Liver (tissue), 9 donors: ENCODE measurements around the gene CDH23. TPM values are rescaled to one million over a fixed set of nuclear protein-coding genes. Genes with fewer than 3 reads are reported as not detected.

Source experiments
- DNase-seq: peaks from one replicate; pipeline ENCODE4 v3.0.0-alpha.2; 2017; ENCODE audit warnings: low spot score
- H3K27ac ChIP-seq, 2 donors: one replicate each; pipeline ENCODE4 v1.7.0; 2013; ENCODE audit warnings: inconsistent platforms in 2 of 2, low read length in 2 of 2, control low read depth in 1 of 2, low read depth in 1 of 2, mild to moderate bottlenecking in 1 of 2
- H3K27me3 ChIP-seq, 4 donors: one replicate each; pipeline versions ENCODE4 v1.6.1 to v1.7.0; 2013; ENCODE audit warnings: low read length in 3 of 4, inconsistent platforms in 1 of 4, mild to moderate bottlenecking in 1 of 4, moderate library complexity in 1 of 4; ENCODE audit not compliant: control insufficient read depth in 4 of 4, insufficient read depth in 4 of 4
- H3K36me3 ChIP-seq, 4 donors: one replicate each; pipeline versions ENCODE4 v1.6.1 to v1.7.0; 2013; ENCODE audit warnings: low read length in 3 of 4, mild to moderate bottlenecking in 3 of 4, low read depth in 1 of 4, moderate library complexity in 1 of 4; ENCODE audit not compliant: control insufficient read depth in 4 of 4, insufficient read depth in 3 of 4
- H3K4me1 ChIP-seq, 4 donors: one replicate each; pipeline versions ENCODE4 v1.6.1 to v1.7.0; 2013; ENCODE audit warnings: low read length in 3 of 4, mild to moderate bottlenecking in 3 of 4, moderate library complexity in 1 of 4; ENCODE audit not compliant: control insufficient read depth in 4 of 4, insufficient read depth in 4 of 4
- H3K4me3 ChIP-seq, 3 donors: one replicate each; pipeline versions ENCODE4 v1.6.1 to v1.7.0; 2013; ENCODE audit warnings: low read length in 3 of 3, control low read depth in 1 of 3, low read depth in 1 of 3, mild to moderate bottlenecking in 1 of 3
- H3K9ac ChIP-seq, 2 donors: one replicate each; pipeline ENCODE4 v1.7.0; 2013; ENCODE audit warnings: low read length in 2 of 2, mild to moderate bottlenecking in 2 of 2, moderate library complexity in 2 of 2, control low read depth in 1 of 2, low read depth in 1 of 2
- H3K9me3 ChIP-seq, 4 donors: one replicate each; pipeline versions ENCODE4 v1.6.1 to v1.7.0; 2013; ENCODE audit warnings: low read length in 3 of 4; ENCODE audit not compliant: control insufficient read depth in 4 of 4
- CTCF ChIP-seq: fragments of 150-350 bp; IDR thresholded peaks from 2 replicates; pipeline ENCODE4 v1.5.1; 2017; ENCODE audit warnings: improper control_type of control experiment, low read depth, low read length; ENCODE audit not compliant: missing input control
- EGR1 ChIP-seq, 2 donors: IDR thresholded peaks; 2 replicates each; pipeline ENCODE4 v1.6.1; 2016 to 2018; ENCODE audit warnings: antibody characterized with exemption in 2 of 2, low read depth in 2 of 2
- FOXA1 ChIP-seq: IDR thresholded peaks from 2 replicates; pipeline ENCODE4 v1.6.1; 2016; ENCODE audit warnings: antibody characterized with exemption
- FOXA2 ChIP-seq: IDR thresholded peaks from 2 replicates; pipeline ENCODE4 v1.6.1; 2016; ENCODE audit warnings: antibody characterized with exemption
- GABPA ChIP-seq, 2 donors: IDR thresholded peaks in 1 of 2; conservative IDR thresholded peaks in 1 of 2; 2 replicates each; pipeline ENCODE4 v1.6.1; 2016; ENCODE audit warnings: antibody characterized with exemption in 2 of 2, mild to moderate bottlenecking in 1 of 2, moderate library complexity in 1 of 2
- HNF4A ChIP-seq, 2 donors: conservative IDR thresholded peaks; 2 replicates each; pipeline ENCODE4 v1.6.1; 2016; ENCODE audit warnings: antibody characterized with exemption in 2 of 2, mild to moderate bottlenecking in 2 of 2
- HNF4G ChIP-seq: IDR thresholded peaks from 2 replicates; pipeline ENCODE4 v1.6.1; 2016; ENCODE audit warnings: antibody characterized with exemption
- JUND ChIP-seq, 2 donors: IDR thresholded peaks; 2 replicates each; pipeline ENCODE4 v1.6.1; 2016; ENCODE audit warnings: antibody characterized with exemption in 2 of 2
- MAX ChIP-seq: IDR thresholded peaks from 2 replicates; pipeline ENCODE4 v1.6.1; 2016; ENCODE audit warnings: antibody characterized with exemption
- NR2F2 ChIP-seq: IDR thresholded peaks from 2 replicates; pipeline ENCODE4 v1.6.1; 2016; ENCODE audit warnings: antibody characterized with exemption
- RAD21 ChIP-seq, 2 donors: IDR thresholded peaks; 2 replicates each; pipeline ENCODE4 v1.6.1; 2016; ENCODE audit warnings: antibody characterized with exemption in 2 of 2, mild to moderate bottlenecking in 2 of 2
- RXRA ChIP-seq, 2 donors: IDR thresholded peaks; 2 replicates each; pipeline ENCODE4 v1.6.1; 2017 to 2018; ENCODE audit warnings: antibody characterized with exemption in 2 of 2, mild to moderate bottlenecking in 1 of 2
- SP1 ChIP-seq: IDR thresholded peaks from 2 replicates; pipeline ENCODE4 v1.6.1; 2018; ENCODE audit warnings: antibody characterized with exemption, mild to moderate bottlenecking
- TAF1 ChIP-seq: conservative IDR thresholded peaks from 2 replicates; pipeline ENCODE4 v1.6.1; 2016; ENCODE audit warnings: antibody characterized with exemption, mild to moderate bottlenecking
- YY1 ChIP-seq: IDR thresholded peaks from 2 replicates; pipeline ENCODE4 v1.6.1; 2016; ENCODE audit warnings: antibody characterized with exemption, mild to moderate bottlenecking
- WGBS: extraction: QIAGEN DNeasy Blood & Tissue Kit; methylation state at CpG from one replicate; pipeline ENCODE4 v1.1.7; 2013; 5-methylcytosine and 5-hydroxymethylcytosine counted together
- polyA plus RNA-seq, 2 donors: library from polyadenylated mRNA; stranded (reverse) in 1 of 2; unstranded in 1 of 2; fragments of 200-250 nt in 1 of 2; fragments of >200 nt in 1 of 2; fragmentation: Nextera tagmentation in 1 of 2; extraction: Ambion mirVana in 1 of 2; gene quantifications; one replicate each; pipeline versions ENCODE4 v1.2.1 to v1.2.3, GENCODE V29; 2013 to 2015
- total RNA-seq, 2 donors: library from RNA; depleted of rRNA; stranded (reverse); fragments of >200 nt; gene quantifications; one replicate each; pipeline ENCODE4 v1.2.3, GENCODE V29; 2014
- TF ChIP-seq, protein P1 (sequence below): IDR thresholded peaks from 2 replicates; pipeline ENCODE4 v1.6.1; 2016; ENCODE audit warnings: antibody characterized with exemption, mild to moderate bottlenecking
- TF ChIP-seq, protein P2 (sequence below): IDR thresholded peaks from 2 replicates; pipeline ENCODE4 v1.6.1; 2016; ENCODE audit warnings: antibody characterized with exemption
- TF ChIP-seq, protein P3 (sequence below): IDR thresholded peaks from 2 replicates; pipeline ENCODE4 v1.6.1; 2016; ENCODE audit warnings: antibody characterized with exemption
- donor health status: healthy.
- donor health status: healthy.
- donor health status: healthy.
- donor health status: healthy.
- donor health status: healthy.

The CDH23 gene
- total and polyA plus RNA-seq, 4 donors, result 1.5 to 4.7 (median 3.4) TPM

GRCh38 chr10:71844695-71845094 is 448.0 kb downstream of the CDH23 start:
- Histone ChIP-seq H3K9me3 (no peaks in the 10 kb centered on the region), H3K27ac (no peak overlapping the region), H3K4me3 (no peak overlapping the region), H3K4me1 (peaks cover 22 to 49% (median 30%) of the 10 kb centered on the region in 4 donors), H3K27me3 (no peaks in the 10 kb centered on the region), H3K9ac (no peak overlapping the region), H3K36me3 (no peaks in the 10 kb centered on the region)
- TF ChIP-seq, protein P1, sequence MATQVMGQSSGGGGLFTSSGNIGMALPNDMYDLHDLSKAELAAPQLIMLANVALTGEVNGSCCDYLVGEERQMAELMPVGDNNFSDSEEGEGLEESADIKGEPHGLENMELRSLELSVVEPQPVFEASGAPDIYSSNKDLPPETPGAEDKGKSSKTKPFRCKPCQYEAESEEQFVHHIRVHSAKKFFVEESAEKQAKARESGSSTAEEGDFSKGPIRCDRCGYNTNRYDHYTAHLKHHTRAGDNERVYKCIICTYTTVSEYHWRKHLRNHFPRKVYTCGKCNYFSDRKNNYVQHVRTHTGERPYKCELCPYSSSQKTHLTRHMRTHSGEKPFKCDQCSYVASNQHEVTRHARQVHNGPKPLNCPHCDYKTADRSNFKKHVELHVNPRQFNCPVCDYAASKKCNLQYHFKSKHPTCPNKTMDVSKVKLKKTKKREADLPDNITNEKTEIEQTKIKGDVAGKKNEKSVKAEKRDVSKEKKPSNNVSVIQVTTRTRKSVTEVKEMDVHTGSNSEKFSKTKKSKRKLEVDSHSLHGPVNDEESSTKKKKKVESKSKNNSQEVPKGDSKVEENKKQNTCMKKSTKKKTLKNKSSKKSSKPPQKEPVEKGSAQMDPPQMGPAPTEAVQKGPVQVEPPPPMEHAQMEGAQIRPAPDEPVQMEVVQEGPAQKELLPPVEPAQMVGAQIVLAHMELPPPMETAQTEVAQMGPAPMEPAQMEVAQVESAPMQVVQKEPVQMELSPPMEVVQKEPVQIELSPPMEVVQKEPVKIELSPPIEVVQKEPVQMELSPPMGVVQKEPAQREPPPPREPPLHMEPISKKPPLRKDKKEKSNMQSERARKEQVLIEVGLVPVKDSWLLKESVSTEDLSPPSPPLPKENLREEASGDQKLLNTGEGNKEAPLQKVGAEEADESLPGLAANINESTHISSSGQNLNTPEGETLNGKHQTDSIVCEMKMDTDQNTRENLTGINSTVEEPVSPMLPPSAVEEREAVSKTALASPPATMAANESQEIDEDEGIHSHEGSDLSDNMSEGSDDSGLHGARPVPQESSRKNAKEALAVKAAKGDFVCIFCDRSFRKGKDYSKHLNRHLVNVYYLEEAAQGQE, result no peak
- TF ChIP-seq TAF1 (no peak), FOXA2 (no peak), HNF4A (conservative IDR thresholded peaks at IDR 0.05) (no peak), YY1 (no peak), EGR1 (IDR thresholded peaks at IDR 0.05; ENCODE audit: low read depth in 2 of 2) (no peak), JUND (IDR thresholded peaks at IDR 0.05) (no peak), GABPA (IDR thresholded peaks at IDR 0.05 in 1 of 2, conservative IDR thresholded peaks at IDR 0.05 in 1 of 2) (no peak), FOXA1 (no peak), SP1 (no peak), RXRA (IDR thresholded peaks at IDR 0.05) (no peak), MAX (no peak), HNF4G (no peak), CTCF (no peak), NR2F2 (no peak), RAD21 (IDR thresholded peaks at IDR 0.05) (no peak)
- TF ChIP-seq, protein P2, sequence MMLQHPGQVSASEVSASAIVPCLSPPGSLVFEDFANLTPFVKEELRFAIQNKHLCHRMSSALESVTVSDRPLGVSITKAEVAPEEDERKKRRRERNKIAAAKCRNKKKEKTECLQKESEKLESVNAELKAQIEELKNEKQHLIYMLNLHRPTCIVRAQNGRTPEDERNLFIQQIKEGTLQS, result no peak
- TF ChIP-seq, protein P3, sequence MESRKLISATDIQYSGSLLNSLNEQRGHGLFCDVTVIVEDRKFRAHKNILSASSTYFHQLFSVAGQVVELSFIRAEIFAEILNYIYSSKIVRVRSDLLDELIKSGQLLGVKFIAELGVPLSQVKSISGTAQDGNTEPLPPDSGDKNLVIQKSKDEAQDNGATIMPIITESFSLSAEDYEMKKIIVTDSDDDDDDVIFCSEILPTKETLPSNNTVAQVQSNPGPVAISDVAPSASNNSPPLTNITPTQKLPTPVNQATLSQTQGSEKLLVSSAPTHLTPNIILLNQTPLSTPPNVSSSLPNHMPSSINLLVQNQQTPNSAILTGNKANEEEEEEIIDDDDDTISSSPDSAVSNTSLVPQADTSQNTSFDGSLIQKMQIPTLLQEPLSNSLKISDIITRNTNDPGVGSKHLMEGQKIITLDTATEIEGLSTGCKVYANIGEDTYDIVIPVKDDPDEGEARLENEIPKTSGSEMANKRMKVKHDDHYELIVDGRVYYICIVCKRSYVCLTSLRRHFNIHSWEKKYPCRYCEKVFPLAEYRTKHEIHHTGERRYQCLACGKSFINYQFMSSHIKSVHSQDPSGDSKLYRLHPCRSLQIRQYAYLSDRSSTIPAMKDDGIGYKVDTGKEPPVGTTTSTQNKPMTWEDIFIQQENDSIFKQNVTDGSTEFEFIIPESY, result no peak
- WGBS, result 79% methylated on average over 2 of the region's 2 CpGs
- no peak for DNase-seq
